GM21360 (cell line): Measurements from ENCODE around the gene POLR1E.
A peak's percentile ranks its signal among the peaks of the same experiment; 100 is the strongest.
"Not testable (repeated sequence)": the region's sequence is repeated elsewhere in the genome, so short reads cannot be mapped to it uniquely, and the experiment has no call there.

Experiments
- ATAC-seq: cut with Tn5 transposase; IDR thresholded peaks from one replicate; pipeline ENCODE4 v1.9.1; 2021; ENCODE audit warnings: mild to moderate bottlenecking, moderate library complexity; ENCODE audit not compliant: unreplicated experiment

POLR1E gene

DNA sequence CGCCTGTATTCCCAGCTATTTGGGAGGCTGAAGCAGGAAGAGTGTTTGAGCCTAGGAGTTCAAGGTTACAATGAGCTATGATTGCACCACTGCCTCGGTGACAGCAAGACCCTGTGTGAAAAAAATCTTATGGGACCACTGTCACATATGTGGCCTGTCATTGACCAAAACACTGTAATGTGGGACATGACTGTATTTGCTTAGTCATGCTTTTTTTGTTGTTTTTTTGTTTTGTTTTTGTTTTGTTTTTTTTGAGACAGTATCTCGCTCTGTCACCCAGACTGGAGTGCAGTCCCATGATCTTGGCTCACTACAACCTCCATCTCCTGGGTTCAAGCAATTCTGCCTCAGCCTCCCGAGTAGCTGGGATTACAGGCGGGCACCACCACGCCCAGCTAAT is 13.5 kb downstream of the POLR1E start:
- ATAC-seq = no peak

DNA sequence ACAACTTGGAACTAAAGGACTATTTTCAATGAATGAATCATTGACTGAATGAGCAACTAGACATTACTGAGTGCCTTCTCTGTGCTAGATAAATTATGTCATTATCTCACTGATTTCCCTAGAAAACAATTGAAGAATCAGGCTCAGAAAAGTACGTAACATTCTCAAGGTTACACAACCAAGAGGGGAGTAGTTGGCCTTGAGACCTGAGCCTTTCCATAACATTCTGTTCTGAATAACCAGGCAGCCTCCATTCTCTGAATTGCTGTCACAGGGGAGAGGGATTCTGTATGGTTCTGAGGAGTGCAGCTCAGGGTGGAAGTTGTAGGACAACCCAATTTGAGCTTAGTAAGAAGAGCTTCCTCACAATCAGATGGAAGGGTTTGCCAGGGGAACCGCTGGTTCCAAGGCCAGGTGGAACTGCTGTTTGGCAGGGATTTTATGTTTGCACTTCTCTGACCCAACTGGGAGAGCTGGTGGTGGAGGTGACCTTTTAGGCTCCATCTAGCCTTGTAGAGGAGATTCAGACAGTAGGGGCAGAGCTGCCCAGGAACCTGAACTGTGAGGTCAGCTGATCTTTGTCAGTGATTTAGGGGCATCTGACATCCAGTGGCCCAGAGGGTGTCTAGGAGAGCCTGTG is 16.3 kb downstream of the POLR1E start:
- ATAC-seq = no peak

DNA sequence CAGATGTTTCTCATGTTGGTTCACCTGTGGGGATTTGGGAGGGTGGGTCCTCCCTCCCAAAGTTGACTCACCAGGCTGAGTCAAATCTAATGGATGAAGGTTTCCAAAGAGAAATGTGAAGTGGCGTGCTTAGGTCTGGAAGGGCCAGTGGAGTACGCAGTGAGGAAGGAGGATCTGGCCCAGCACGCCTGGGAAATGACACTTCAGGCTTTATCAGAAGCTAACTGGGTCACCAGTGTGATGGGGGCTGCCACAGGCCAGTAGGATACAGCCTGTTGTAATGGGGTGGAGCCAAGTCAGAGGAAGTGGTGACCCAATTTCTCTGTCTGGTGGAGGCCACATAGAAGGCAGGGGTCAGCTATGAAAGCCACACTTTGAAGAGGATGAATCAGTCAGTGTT is 18.0 kb downstream of the POLR1E start:
- no peak for ATAC-seq

DNA sequence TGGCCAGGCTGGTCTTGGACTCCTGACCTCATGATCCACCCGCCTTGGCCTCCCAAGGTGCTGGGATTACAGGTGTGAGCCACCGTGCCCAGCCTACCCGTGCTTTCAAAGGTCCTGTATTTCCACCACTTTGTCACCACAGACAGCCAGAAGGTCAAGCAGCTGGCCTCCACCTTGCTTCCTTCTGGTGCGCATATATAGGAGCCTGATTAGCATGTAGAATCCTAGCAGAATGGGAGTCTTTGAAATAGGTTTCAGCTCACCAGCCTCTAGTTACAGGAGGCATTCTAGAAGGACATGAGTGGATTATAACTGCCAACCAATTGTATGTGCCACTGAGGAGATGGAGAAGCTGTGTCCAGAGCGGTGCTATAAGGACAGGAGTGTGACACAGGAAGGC is 18.9 kb downstream of the POLR1E start:
- ATAC-seq = no peak

DNA sequence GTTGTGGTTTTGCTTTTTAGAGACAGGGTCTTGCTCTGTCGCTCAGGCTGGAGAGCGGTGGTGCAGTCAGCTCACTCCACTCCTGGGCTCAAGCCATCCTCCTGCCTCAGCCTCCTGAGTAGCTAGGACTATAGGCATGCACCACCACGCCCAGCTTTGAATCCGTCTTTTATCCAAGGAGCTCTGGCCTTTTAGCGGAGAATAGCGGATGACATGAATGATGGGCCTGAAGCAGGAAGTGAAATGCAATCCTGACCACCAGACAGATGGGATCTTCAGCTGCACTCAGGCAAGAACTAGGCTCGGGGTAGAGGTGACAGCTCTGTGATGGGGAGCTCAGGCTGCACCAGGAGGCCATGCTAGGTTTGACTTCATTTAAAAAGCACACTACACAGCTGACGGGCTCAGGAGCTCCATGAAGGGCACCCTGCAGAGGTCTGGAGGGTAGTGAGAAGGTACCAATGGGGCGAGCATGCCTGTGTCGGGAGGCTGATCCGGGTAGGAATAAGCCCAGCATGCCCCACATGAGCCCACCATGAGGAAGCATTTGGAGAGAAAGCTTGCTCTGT is 21.9 kb downstream of the POLR1E start:
- no peak for ATAC-seq

DNA sequence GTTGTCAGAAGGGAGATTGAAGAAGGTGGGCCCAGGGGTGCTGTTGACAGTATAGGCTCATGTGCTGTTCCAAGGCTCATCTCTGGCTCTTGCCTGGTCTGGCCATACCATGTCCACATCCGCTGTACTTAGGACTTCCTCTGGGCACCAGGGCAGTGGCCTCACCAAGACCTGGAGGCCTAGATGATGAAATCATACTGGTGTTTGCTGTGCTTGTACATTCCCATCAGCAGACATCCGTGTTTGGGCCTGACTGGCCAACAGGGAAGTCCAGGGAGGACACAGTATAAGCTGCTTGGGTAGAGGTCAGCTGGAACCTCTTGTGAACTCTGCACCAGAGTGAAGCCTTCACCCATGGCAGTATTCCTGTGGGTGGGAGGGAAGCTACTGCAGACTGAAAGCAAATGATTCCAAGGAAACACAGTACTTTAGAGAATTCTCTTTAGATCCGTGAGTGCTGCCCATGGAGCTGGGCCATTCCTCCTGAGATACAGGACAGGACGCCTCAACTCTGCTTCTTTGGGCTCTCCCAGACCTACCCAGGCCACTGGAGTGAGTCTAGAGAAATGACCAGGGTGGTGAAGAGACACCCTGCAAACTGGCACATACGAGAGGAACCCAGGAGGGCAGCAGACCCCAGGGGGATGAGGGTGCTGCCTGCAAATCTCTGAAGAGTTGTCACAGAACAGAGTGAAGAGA is 22.5 kb downstream of the POLR1E start:
- ATAC-seq = no peak

DNA sequence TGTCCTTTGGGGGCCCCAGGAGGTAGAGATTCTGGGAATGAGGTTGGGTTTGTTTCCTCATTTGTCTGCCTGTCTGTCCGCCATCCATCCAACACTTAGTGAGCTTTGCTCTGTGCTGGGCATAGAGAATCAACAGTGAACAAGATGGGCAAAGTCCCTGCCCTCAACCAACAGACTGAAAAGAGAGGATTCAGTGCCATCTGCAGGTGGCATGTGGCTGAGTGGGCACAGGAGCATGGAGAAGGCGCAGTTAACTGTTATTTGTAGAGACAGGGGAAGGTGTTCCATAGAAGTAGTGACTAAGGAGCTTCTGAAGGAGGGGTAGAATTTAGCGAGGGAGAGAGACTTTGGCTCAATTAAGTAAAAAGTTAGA is 23.1 kb downstream of the POLR1E start:
- no peak for ATAC-seq

DNA sequence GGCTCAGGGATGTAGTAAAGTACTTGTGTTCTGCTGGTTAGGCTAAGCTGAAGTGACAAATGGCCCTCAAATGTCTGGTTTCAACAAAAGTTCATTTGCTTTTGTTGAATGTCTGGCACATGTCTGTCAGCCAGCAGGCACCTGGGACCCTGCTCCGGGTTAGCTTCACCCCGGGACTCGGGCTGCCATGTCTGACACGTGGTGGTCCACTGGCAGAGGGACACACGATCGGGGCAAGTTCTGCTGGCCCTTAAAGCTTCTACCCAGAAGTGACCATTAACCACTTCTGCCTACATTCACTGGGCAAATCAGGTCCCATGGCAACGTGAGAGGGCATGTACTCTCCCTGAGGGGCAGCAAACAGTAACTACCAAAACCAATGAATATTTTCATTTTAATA is 23.8 kb downstream of the POLR1E start:
- no peak for ATAC-seq

DNA sequence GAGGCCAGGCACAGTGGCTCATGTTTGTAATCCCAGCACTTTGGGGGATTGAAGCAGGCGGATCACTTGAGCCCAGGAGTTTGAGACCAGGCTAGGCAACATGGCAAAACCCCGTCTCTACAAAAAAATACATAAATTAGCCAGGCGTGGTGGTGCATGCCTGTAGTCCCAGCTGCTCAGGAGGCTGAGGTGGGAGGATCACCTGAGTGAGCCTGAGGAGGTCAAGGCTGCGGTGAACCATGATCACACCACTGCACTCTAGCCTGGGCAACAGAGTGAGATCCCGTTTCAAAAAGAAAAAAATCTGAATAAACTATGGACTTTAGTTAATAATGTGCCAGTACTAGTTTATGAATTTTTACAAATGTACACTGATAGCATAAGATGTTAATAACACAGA is 24.3 kb downstream of the POLR1E start:
- not testable (repeated sequence) for ATAC-seq

DNA sequence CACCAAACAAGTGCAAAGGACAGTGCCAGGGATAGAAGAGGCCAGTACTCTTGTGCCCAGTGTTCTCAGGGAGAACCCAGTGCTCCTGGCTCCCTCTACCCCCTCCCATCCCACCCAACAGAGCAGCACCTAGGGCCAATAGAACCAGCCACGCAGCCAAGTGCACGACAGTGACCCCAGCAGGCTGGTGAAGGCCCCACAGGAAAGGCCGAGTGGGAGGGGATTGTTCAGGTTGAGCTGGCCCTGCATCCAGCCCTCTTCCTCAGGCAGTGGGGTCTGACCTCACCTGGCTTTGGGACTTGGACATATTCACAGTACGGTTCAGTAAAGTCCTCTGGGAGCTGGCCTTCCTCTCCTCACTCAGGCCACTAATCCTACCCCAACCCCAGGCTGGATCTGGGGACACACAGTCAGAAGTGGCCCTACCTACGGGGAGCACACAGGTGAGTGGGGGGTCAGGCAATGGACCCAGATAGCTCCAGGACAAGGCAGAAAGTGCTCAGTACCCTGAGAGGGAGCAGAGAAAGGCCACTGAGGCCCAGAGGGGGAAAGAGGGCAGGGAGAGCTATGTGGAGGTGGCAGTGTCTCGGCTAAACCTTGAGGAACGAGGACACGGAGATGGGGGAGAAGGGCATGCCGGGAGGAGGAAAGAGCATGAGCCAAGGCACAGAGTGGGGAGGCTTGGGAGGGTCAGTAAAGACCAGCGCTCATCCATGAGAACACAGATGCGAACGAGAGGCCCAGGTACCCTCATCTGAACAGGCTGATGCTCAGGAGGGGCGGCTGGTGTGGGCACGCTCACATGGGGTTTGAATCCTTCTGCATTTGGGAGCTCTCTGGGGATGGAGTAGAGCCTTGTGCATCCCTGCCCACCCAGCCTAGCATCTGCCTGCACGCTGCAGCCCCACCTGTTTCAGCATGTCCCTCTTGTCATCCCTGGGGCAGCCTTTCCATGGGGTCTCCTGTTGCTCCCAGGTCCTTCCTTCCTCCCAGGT is 25.6 kb downstream of the POLR1E start:
- ATAC-seq = no peak

DNA sequence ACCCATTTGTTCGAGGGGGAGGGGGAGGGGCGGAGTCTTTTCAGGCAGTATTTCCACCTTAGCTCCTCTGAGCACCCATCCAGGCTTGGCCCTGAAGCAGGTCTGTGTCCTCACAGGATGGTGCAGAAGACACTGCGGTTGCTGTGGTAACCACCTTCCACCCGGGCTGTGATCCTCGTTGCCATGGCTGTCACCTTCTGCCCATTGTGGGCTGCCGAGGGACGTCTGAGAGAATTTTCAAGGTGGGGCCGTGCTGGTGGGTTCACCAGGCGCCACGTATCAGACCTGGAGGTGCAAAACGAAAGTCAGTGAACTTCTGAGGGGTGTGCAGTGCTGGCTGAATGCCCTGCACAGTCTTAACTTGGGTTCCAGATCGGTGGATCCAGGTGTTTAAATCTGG is 26.7 kb downstream of the POLR1E start:
- no peak for ATAC-seq

DNA sequence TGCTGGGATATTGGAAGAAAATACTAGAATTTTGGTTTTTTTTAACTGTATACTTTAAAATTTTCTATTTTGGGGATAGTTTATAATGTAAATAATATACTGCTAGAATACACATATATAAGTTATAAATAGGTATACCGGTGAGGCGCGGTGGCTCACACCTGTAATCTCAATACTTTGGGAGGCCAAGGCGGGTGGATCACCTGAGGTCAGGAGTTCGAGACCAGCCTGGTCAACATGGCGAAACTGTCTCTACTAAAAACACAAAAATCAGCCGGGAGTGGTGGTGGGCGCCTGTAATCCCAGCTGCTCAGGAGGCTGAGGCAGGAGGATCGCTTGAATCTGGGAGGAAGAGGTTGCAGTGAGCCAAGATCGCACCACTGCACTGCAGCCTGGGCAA is 28.7 kb downstream of the POLR1E start:
- ATAC-seq = not testable (repeated sequence)

DNA sequence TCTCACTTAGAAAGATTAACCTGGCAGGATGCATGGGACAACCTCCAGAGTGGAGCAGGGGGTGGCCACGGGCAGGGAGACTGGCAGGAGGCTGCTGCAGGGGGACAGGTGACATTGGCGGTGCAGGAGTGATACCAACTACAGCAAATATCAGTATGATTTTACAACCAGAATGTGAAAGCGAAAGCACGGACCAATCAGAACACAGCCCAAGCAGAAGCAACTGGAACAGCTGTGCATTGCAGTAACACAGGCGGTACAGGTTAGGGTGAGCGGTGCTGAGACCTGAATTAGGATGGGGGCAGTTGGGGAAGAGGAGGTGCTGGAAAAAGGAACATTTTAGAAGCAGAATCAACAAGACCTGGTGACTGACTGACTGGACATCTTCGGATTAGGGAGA is 29.3 kb downstream of the POLR1E start:
- ATAC-seq = no peak

DNA sequence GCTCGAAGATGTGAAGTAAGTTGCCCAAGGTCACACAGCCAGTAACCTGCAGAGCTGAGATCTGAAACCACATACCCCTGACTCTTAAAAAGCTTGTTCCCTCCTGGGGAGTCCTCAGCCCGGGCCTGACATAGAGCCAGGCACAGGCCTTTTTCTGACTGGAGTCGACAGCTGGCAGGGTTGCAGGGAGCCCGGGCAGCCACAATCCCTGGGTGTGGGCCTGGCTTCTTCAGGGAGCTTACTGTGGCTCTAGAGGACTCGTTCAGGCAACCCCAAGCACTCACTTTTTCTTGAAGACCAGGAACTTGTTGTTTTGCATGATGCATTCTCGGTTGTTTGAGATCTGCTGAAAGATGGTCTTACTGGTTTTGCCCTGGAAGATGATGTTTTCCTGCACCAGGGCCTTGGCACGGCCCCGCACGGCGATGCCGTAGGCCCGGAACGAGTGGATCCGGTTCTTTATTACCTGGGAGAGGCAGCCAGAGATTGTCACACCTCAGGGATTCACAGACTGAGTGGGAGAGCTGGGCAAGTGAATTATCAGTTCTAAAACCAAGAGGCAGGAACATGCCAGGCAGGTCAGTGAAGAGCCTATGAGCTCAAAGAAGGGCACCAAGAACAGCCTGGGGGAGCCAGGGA is 30.0 kb downstream of the POLR1E start:
- ATAC-seq = no peak

DNA sequence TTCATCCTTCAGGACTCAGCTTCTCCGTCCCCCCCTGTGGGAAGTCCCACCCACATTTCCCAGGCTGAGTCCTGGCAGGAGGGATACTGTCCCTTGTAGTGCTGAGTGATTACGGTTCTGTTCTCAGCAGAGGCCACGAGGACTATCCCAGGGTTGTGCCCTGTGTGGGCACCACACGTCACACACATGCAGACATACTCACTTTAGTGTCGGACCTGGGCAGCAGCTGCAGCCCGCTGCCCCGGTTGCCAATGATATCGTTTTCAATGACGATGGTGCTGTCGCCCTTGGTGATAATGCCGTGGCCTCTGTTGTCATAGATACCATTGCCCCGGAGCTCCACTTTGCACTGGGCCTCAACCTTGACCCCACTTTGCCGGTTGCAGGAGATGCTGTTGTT is 32.2 kb downstream of the POLR1E start:
- ATAC-seq = no peak

DNA sequence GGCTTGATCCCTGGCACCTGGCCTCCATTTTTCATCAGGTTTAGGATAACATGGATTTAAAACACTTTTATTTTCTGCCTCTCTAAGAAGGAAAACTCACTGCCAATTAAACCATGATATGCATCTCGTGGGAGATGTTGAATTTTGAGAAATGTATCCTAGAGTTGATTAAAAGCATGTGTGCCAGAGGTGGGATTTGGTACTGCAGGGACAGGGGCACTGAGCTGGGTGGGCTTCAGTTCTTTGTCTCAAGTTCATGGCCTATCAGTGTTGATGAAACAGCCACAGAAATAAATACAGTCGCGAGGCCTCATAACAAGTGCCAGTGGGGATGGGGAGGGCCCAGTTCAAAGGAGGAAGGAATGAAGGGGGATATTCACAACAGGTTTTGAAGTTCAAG is 34.9 kb downstream of the POLR1E start:
- no peak for ATAC-seq

DNA sequence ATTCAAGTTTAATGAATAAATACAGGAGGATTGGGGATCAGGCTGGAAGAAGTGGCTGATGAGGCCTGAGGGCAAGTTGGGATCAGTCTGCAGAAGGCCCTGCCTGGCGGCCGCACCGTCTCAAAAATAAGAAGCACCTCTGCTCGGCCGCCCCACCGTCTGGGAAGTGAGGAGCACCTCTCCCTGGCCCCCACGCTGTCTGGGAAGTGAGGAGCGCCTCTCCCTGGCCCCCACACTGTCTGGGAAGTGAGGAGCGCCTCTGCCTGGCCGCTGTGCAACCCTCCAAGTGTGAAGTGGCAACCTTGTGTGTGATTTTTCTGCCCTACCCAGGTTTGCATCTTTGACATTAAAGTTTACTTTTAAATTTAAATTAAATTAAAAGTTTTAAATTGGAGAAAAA is 35.4 kb downstream of the POLR1E start:
- ATAC-seq = no peak

DNA sequence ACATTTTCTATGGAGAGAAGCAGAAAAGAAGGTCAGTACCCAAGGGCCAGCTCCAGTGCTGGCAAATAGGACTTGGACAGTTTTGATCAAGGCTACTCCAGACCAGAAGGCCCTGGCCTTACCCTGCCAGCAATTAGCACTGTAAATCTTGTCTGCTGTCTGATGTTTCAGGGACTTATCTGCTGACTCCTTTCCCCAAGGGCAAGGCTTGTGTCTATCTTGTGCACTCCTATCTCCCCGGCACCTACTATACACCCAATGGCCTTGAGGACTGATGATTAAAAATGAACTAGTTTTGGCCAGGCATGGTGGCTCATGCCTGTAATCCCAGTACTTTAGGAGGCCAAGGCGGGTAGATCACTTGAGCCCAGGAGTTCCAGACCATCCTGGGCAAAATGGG is 37.2 kb downstream of the POLR1E start:
- ATAC-seq = no peak

DNA sequence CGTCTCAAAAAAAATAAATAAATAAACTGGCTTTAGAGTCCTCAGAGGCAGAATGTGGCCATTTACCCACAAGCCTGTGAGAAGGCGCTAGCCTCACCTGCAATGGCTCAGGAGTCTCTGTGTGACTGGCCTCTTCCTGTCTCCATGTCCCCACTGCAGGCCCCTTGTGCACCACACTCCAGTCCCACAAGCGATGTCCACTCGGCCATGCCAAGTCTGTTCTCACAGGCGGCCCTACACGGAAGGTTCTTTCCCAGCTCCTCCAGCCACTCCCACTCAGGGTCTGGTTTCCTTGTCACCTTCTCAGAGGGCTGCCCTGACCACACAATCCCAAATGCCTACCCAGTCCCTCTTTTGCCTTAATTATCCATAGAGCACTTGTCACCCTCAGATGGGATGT is 38.2 kb downstream of the POLR1E start:
- ATAC-seq = no peak

DNA sequence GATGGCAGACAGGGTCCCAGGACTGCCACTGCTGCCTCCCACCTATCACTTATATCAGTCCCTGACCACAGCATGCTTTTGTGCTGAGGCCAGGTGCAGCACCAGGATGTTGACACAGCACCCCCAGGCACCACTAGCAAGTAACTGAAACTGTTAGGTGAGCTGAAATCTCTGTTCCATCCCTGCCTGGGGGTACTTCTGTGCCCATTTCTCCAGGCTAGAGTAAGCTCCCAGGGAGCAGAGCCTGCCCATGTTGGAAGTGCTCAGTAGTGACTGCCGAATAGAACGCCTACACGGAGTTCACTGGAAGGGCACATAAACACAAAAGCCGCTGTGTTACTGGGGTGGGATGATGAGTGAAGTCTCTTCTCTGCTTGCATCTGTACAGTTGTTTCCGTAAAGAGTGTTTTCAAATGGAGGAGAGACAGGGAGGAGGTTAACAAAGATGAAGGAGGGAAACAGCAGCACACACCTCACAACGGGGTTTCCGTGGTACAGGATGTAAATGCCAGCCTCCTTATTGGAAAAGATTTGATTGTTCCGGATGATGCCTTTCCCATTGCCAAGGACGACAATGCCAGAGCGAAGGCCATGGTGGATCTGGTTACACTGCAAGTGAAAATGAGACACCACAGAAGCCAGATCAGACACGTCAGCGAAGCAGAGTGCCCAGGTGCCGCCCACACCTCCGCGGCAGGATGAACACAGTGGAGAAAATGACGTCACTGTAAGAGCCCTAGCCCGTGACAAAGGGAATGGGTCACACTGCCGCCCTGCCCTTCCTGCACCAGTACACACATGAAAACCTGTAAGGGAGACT is 43.1 kb downstream of the POLR1E start:
- ATAC-seq = peak; percentile 57
